HPDE6-E6E7 (cell line): ENCODE data around the gene CHL1.

Experiments used
- DNase-seq: peaks from one replicate; pipeline ENCODE4 v3.0.0; 2011; ENCODE audit warnings: missing footprints; ENCODE audit errors: extremely low spot score

Gene CHL1

DNA sequence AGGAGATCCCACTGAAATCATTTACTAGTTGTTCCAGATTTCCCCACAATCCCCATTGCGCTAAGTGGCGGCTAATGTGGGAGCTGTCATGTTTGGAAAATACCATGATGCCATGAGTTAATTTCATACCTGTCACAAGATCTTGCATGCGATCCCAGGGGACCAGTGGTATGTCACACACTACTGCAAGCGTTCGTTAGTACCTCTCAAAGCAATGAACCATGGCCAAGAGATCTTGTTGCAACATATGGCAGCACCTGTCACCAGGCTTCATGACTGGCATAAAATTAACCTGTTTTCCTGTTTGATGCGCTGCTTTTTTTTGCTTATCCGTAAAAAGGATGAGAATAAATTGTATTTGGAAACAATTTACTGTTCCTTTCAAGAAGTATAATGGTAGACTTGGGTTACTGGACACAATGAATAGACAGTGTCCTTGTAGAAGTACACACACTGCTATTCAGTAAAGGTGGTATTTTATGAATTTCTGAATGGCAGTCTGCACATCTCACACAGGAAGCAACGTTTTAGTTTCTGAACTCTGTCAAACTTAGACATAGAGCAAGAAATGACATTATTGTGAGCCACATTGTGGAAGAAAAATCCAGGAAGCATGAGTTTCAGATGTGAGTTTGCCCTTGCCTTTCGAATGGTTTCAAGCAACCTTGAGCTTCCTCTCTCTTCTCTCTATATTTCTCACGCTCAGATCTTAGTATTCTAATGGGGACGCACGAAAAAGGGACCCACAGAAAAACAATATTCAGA, 81.9 kb downstream of the CHL1 start:
- DNase-seq = no peak

DNA sequence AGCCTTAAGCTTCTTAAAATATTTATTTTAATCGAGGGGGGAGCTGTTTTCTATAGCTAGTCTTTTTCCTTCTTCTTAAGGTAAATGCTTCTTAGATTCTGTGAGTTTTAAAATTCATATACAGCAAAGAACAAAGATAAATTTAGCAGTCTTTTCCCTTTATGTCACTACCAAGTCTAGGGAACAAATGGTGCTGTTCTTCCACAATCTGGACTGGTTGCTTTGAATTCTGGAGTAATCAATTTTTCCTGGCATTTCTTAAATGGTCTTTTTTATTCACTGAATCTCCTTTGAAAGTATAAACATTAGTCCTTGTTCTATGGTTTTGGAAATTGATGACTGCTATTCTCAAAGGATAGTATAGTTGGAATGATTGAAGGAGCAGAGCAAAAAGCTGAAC, 82.8 kb downstream of the CHL1 start:
- DNase-seq = no peak

DNA sequence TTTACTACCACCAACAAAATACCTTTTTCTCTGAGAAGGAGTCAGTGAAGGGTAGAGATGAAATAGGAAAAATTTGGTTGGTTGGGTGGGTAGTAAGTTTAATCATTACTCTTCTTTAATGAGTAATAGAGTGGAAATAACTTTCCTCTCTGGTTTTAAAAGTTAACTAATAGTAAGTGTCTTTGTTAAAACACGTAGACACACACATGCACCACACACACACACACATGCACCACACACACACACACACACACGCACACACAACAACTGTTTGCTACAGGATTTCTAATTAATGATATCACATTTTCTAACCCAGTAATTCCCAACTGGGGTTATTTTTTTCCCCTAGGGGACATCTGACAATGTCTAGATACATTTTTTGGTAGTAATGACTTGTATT, 84.1 kb downstream of the CHL1 start:
- no peak for DNase-seq

DNA sequence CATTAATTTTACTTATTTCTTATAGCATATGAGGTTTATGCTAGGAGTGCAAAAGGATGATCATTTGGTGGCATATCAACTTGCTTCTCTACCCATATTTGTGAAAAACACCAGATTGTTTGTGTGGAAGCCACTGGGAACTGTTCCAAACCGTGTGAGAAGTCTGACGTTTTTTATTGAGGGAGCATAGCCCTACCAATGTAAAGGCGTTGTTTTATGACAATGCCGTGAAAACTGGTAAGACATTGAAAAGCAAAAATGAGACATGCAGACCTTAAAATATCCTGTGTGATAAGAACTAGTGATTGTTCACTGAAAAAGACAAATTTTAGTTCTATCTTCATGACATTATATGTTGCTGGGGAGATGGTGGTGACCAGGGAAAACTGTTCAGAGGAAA, 87.8 kb downstream of the CHL1 start:
- DNase-seq = no peak

DNA sequence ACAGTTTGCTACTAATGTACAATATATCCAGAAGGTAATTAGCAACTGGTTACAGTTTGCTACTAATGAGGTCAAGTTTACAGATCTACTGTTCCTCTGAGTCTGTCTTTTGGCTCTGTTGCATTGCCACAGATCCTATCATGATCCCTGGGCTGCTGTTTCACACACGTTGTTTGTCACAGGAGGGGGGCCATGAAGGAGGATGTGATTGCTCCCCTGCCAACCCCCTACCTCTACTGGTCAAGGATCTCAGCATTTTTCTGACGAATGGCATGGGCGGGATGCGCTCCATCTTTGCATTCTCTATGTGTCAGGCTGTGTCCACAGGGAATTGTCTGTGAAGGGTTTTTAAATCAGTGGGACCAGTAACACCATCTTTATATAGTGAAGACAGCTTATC, 91.9 kb downstream of the CHL1 start:
- DNase-seq = no peak

DNA sequence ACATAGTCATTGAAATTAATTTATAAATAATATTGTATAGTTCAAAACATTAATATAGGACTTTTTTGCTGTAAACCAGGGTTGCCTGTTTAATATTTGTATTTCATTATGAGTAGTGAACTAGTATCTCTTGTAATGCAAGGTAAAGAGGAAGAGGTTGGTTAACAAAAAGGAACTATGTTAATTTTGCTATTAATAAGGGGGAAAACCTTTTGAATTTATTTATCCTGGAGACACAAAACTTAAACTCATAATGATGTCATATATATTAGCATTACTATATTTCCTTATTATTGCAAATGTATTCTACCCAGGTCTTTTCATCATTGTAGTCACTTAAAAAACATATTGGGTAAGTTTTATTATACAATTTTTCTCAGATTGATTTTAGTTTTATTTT, 94.5 kb downstream of the CHL1 start:
- no peak for DNase-seq

DNA sequence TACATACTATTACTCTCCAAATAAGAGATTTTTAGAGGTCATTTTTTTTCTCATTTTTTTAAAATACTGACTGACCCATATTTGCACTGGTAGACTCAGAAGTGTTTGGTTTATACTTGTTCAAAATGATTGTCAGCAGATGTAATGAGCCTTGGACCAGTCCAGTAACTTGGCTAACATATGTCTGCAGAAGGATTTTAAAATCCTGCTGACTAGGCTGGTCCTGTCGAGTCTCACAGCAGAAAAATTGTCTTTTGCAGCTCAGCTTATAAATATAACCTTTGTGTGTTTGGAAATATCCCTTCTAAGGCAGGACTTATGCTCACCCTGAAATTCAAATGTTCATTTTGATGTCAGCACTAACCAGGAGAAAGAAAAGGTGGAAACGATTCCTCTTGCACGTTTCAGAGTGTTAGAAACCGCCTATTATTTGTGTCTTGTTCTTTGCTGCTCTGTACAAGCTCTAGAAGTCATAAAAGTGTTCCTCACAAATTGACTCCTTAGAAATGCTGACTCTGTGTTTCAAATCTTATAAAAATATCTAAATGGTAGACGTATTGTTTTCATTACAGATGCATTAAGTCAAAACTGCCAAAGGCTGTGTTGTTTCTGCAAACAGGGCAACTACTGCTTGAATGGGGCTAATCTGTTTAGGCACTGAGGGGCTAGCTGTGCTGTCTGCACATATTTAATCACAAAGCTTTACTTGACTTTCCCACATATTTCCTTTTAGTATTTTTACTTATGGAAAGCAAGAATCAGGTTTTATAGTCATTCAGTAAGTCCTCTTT, 95.3 kb downstream of the CHL1 start:
- DNase-seq = no peak

DNA sequence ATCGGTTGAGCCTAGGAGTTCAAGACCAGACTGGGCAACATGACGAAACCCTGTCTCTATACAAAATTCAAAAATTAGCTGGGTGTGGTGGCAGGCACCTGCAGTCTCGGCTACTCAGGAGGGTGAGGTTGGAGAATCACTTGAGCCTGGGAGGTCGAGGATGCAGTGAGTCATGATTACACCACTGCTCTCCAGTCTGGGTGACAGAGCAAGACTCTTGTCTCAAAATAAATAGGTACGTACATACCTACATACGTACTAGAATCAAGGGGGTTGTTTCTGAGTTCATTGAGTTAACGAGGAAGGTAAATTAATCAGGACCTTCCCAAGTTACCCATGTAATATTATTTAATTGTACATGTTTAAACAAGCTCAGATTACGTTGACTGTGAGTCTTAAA, 97.5 kb downstream of the CHL1 start:
- no peak for DNase-seq

DNA sequence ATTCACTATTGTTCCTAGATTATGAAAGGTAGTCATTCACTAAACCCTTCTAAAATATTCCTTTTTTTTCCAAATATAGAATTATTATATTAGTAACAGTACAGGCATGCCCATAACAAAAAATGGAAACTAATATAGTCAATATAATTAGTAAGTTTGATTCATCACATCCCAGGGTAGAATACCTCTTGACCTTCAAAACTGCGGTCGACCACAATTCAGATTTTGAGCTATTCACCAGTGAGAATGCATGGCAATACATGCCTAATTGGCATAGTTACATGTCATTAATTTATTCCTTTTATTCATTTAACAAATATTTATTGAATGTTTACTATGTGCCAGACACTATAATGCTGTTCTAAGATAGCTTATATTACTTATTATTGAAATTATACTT, 98.0 kb downstream of the CHL1 start:
- no peak for DNase-seq

DNA sequence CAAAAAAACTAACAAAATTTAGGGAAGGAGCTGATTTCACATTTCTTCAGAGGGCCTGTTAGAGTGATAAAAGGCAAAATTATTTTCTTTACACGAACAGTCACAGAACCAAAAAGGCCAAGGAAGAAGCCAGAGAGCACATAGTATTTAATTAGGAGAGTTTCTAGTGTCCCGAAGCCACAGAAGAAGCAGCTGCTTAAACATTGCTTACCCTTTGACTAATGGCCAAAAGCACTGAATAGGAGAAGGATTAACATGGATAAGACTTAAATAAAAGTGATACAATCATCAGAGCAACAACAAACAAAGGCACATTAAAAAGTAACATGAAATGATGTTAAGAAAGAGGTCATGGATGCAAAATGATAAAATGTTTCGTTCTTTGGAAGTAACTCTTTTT, 98.6 kb downstream of the CHL1 start:
- DNase-seq = no peak

DNA sequence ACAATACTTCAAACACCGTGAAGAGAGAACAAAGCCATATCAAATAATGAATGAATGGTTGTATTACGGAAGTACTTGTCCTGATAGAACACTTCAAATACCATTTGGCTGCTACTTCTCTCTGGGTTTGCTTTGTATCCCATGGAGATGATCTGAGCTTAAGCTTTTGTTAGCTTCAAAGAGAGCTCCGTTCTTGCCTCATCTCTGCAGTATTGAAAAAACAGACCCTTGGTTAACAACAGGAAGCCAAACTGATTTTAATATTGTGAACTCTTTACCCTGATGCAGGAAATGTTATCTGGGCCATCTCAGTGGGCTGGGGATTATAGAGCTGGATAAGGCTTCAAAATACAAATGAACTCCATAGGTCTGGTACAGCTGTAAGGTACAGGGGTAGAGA, 101.0 kb downstream of the CHL1 start:
- DNase-seq = no peak

DNA sequence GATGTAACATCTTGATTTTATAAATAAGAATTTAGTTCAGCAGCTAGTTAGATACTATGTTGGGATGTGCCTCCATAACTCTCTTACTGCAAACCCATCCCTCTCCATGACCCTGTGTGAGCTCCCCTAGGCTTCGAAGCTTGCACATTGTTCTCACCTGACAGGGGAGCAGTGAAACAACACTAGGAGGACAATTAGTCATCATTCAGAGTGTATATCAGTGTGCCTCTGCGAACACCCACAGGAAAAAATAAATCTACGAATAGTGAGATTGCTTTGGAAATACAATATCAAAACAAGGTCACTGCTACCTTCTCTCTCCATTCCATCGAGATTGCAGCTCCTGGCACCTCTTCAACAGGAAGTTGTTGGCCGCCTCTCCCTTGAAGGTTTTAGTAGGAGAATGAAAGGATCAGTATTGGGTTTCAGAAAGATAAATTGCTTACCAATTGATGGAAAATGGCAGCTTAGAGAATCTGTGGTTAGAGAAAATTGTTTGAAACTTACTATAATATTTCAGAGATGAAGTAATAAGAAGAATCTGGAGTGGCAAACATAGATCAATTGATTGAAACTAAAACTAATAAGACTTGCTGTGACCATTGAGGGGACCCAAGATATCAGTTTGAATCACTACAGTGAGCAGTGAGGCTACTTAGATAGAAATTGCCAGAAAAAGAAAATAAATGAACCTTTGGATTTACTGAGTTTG, 103.2 kb downstream of the CHL1 start:
- no peak for DNase-seq

DNA sequence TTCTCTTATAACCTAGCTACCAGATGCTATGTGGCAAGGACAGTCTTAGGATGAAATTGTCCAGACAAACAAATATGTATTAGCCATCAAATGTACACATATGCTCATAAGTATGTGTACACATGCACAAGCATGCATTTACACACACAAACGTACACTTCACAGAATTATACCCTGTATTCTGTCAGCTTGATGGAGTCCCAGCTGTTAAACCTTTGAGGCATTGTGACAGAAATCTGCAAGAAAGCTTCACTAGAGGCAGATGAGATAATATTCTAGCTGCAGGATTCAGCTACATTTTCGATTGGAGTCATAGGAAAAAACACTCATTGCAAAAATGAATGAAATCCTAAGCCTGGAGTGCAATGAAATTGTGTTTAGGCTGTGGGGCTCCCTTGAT, 110.6 kb downstream of the CHL1 start:
- DNase-seq = no peak

DNA sequence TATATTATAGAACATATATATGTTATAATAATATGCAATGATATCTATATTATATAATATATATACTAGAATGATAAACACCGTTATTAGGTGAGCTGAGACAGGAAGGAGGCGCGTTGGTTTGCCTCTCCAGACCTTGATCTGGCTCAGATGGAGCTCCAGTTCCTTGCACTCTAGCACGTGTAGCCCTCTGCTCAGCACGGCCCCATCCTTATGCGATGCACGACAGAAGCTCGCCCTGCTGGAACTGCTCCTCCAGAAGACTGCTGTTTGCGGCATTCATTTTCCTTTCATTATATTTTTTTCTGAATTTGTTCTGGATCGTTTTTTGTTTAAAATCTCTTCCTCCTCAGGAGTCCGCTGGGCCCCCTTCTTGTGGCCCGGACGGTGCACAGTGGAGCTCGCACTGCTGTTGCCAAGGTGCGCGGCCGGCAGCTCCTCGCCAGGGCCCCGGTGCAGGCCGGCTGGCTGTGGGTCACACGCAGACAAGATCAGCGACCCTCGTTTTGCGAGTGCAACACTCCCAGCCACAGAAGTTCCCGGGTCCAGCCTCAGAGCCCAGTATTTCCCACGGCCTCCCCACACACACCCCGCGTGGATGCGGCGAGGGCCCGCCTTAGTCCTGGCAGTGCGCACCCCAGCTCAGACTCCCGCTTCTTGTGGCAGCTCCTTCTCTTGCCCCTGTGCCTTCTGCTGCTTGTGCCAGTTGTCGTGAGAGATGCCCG, 112.2 kb downstream of the CHL1 start:
- no peak for DNase-seq

DNA sequence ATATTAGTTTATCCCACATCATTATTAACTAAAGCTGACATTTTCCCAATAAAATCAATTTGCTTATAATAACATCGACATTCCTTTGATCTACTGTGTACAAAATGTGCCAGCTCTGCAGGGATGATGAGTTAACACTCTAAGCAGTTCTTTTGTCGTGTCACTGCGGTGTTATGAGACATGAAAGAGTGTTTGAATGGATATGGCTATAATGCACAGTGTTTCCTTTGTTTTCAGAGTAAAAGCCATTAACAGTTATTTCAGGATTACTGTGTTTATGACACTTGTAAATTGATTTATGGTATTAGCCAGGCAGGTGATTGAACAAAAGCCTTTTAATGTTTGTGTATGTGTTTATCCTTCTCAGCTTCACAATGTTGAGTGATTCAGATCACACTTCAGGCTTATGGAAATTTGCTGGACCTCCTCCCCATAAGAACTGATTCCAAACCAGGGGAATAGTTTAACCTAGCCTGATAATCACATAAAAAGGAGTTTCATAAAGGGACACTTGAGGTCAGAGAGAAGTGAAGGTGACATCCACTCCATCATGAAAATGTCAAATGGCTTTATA, 115.7 kb downstream of the CHL1 start:
- DNase-seq = no peak

DNA sequence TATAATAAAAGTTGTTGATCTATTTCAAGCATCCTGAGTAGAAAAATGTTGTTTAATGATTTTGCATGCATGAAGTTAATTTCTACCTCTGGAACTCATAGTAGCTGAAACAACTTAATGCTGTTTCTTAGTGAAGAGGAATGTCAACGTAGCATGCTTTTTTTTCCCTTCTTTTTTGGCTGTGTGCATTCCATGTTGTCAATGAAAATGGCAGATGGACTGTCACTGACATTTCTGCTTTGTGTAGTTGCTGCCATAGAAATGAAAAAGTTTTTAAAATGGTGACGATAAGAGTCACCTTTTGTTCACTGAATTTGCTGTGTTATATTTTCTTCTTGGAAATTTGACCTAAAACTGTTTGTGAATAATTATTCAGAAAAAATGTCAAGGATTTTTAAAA, 116.3 kb downstream of the CHL1 start:
- DNase-seq = no peak

DNA sequence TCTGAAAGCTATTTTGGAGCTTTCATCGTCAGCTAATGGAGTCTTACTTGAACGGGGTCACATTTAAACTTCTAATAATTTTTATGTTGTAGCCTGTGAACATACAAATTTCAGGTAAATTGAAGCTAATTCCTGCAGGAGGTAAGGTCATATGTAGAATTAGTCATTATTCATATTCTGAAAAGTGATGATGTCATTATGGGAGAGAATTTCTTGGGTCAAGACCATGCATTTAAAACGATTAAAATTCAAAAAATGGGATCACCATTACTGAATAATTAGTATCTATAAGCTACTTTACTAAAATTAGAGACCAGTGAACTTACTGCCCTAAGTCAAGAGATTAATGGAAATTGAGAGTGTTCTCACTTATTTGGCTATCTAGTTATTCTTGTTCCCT, 120.4 kb downstream of the CHL1 start:
- no peak for DNase-seq

DNA sequence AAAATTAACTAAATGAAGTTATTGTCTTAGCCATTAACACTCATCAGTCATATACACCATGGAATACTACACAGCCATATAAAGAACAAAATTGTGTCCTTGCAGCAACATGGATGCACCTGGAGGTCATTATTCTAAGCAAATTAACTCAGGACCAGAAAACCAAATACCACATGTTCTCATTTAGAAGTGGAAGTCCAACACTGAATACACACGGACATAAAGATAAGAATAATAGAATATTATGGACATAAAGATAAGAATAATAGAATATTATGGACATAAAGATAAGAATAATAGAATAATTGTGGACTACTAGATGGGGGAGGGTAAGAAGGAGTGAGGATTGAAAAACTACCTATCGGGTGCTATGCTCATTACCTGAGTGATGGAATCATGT, 122.3 kb downstream of the CHL1 start:
- no peak for DNase-seq

DNA sequence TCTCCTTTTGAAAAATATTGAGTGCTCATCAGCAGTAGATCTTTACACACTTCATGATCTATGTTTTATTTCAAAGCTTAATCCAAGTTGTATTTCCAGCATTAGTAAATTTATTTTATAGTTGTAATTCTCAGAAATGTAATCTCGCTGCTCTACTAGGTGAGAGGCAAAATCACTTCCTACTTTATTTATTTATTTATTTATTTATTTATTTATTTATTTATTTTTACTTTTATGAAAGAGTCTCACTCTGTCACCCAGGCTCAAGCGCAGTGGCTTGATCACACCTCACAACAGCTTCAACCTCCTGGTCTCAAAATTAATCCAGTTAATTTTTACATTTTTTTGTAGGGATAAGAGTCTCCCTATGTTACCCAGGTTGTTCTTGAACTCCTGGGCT, 127.9 kb downstream of the CHL1 start:
- no peak for DNase-seq

DNA sequence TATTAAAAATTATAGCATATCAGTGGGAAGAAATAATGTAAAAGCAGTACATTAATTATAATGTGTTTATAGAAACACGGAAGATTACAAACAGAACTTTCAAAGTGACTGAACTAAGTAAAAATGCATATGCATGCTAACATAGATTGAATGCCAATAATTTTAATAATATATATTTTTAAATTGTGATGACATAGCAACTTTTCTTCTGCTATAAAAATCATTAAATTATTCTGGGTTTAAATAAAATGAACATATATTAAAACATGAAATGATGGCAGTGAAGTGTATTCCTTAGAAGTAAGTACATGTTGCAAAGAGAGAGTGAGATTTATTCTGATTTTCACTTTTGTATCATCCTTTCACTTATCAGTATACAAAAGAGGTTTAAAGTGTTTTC, 128.9 kb downstream of the CHL1 start:
- DNase-seq = no peak

DNA sequence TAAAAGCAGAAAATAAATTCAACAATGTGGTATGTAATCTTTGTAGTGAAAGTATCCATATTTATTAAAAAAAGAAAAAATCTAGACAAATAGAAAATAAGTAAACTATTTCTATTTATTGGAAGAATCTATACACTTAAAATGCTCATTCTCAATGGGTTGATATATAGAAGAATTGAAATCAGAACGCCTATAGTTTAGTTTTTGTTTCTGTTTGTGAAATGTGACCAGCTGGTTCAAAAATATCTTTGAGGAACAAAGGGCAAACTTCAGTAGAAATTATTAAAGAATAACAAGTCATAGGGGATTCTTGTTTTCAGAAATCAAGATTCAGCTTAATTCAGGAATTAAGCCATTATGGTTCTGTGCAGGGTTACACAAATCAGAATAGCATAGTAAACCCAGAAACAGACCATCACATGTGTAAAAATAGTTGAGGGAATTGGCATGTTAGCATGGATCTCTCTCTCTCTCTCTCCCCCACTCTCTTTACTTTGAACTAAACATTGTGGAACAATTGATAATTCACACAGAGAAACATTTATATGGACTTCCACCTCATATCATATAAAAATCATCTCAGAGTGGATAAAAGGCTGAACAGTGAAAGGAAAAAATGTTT, 134.0 kb downstream of the CHL1 start:
- no peak for DNase-seq
